NCI-H524 (cell line): ENCODE results near the gene CYFIP2.

Experiments used
- DNase-seq, 2 experiments: peaks; one replicate each; lab custom pipeline; 2025; lab: John Stamatoyannopoulos, UW

The CYFIP2 gene

GRCh38 chr5:157358871-157359270 lies 92.9 kb downstream of the CYFIP2 start:
- DNase-seq = no peak

GRCh38 chr5:157359356-157360055 lies 93.6 kb downstream of the CYFIP2 start:
- DNase-seq = no peak

GRCh38 chr5:157362012-157362411 lies 96.1 kb downstream of the CYFIP2 start:
- DNase-seq = no peak

GRCh38 chr5:157362502-157362901 lies 96.6 kb downstream of the CYFIP2 start:
- DNase-seq = no peak

- DNase-seq = no peak
Measured at GRCh38 chr5:157362982-157363381, 97.1 kb downstream of the CYFIP2 start.

GRCh38 chr5:157365732-157366131 lies 99.8 kb downstream of the CYFIP2 start:
- DNase-seq = no peak

GRCh38 chr5:157366741-157367674 lies 101.1 kb downstream of the CYFIP2 start:
- peak; percentile 16 to 55 for DNase-seq

GRCh38 chr5:157369507-157369906 lies 103.6 kb downstream of the CYFIP2 start:
- DNase-seq = no peak

- no peak for DNase-seq
Measured at GRCh38 chr5:157370967-157371366, 105.0 kb downstream of the CYFIP2 start.

- DNase-seq = no peak
Measured at GRCh38 chr5:157371655-157372471, 105.9 kb downstream of the CYFIP2 start.

- no peak for DNase-seq
Measured at GRCh38 chr5:157372472-157372822, 106.5 kb downstream of the CYFIP2 start.

GRCh38 chr5:157378509-157378908 lies 112.6 kb downstream of the CYFIP2 start:
- DNase-seq = no peak

- DNase-seq = no peak
Measured at GRCh38 chr5:157379983-157380382, 114.1 kb downstream of the CYFIP2 start.

- DNase-seq = no peak
Measured at GRCh38 chr5:157381746-157382145, 115.8 kb downstream of the CYFIP2 start.

GRCh38 chr5:157382996-157383800 lies 117.3 kb downstream of the CYFIP2 start:
- DNase-seq = no peak

- DNase-seq = no peak
Measured at GRCh38 chr5:157384971-157385709, 119.2 kb downstream of the CYFIP2 start.

GRCh38 chr5:157387041-157387563 lies 121.2 kb downstream of the CYFIP2 start:
- no peak for DNase-seq

GRCh38 chr5:157387683-157388093 lies 121.8 kb downstream of the CYFIP2 start:
- peak; percentile 40 to 71 for DNase-seq

- DNase-seq = peak; percentile 49 to 90
Measured at GRCh38 chr5:157388111-157388710, 122.3 kb downstream of the CYFIP2 start.

GRCh38 chr5:157389103-157389502 lies 123.2 kb downstream of the CYFIP2 start:
- no peak for DNase-seq
